Psoas muscle (tissue), 8 donors: Measurements from ENCODE around the gene AUTS2. TPM values are rescaled to one million over a fixed set of nuclear protein-coding genes. Genes with fewer than 3 reads are reported as not detected.

Experiments used
- ATAC-seq, 4 donors: fragments of 200-7000 bp; cut with Tn5 transposase; one replicate each; pipeline ENCODE4 v1.9.1; 2020; ENCODE audit warnings: moderate library complexity in 3 of 4, mild to moderate bottlenecking in 2 of 4
- DNase-seq, 2 donors: peaks; one replicate each; pipeline ENCODE4 v3.0.0-alpha.2; 2020
- H3K27ac ChIP-seq: fragments of 200-600 bp; one replicate; pipeline ENCODE4 v1.8.0; 2022
- H3K27me3 ChIP-seq, 3 donors: fragments of 200-600 bp in 1 of 3; one replicate each; pipeline versions ENCODE4 v1.6.1 to v1.8.0; 2013 to 2022; ENCODE audit warnings: low read length in 2 of 3, mild to moderate bottlenecking in 2 of 3, moderate library complexity in 1 of 3; ENCODE audit not compliant: insufficient read depth in 3 of 3
- H3K36me3 ChIP-seq, 2 donors: fragments of 200-600 bp in 1 of 2; one replicate each; pipeline versions ENCODE4 v1.6.1 to v1.8.0; 2013 to 2022; ENCODE audit warnings: low read depth in 1 of 2, mild to moderate bottlenecking in 1 of 2, moderate library complexity in 1 of 2; ENCODE audit not compliant: insufficient read depth in 1 of 2
- H3K4me1 ChIP-seq: fragments of 200-600 bp; one replicate; pipeline ENCODE4 v1.8.0; 2022
- H3K4me3 ChIP-seq: fragments of 200-600 bp; one replicate; pipeline ENCODE4 v1.8.0; 2022; ENCODE audit warnings: mild to moderate bottlenecking
- H3K9me3 ChIP-seq: fragments of 200-600 bp; one replicate; pipeline ENCODE4 v1.8.0; 2022
- WGBS, 3 donors: extraction: QIAGEN DNeasy Blood & Tissue Kit; methylation state at CpG; one replicate each; pipeline versions ENCODE4 v1.1.6 to v1.1.7; 2013; 5-methylcytosine and 5-hydroxymethylcytosine counted together
- intact Hi-C, 2 donors: fragments of 100-400 bp; cut with DNase I; formaldehyde crosslinking; loops; one replicate each; pipeline versions ENCODE4 v1.11.0 to v1.14.2; 2022
- polyA plus RNA-seq, 3 donors: library from polyadenylated mRNA; stranded (reverse); fragments of 200-250 nt; gene quantifications; one replicate each; pipeline ENCODE4 v1.2.3, GENCODE V29; 2013
- total RNA-seq, 4 donors: library from RNA; stranded (reverse); fragmentation: NEBNext Ultra II Directional in 2 of 4; extraction: Animal tissue kit (Norgen Biotek cat#: 25700) in 2 of 4; gene quantifications; one replicate each; pipeline versions ENCODE4 v1.2.1 to v1.2.4, GENCODE V29; 2021 to 2023
- TF ChIP-seq, protein P1 (sequence below): fragments of 200-600 bp; IDR thresholded peaks from one replicate; pipeline ENCODE4 v1.8.0; 2022; ENCODE audit warnings: antibody characterized with exemption
- donor health status: healthy with polysubstance abuse.
- donor health status: DM: no; HTN: no; CAD: no; lungs with moderate emphysema.
- donor health status: Bipolar disorder and iron deficiency.
- donor health status: healthy.
- donor health status: DM: yes; HTN: yes; CAD: no.
- donor health status: DM: no; HTN: no; CAD: no.
- donor health status: DM: no; HTN: no; CAD: no.
- donor health status: DM: yes; HTN: yes; CAD: no.

AUTS2 gene
- total and polyA plus RNA-seq, 7 donors: 5.0 to 33.5 (median 14.3) TPM

DNA sequence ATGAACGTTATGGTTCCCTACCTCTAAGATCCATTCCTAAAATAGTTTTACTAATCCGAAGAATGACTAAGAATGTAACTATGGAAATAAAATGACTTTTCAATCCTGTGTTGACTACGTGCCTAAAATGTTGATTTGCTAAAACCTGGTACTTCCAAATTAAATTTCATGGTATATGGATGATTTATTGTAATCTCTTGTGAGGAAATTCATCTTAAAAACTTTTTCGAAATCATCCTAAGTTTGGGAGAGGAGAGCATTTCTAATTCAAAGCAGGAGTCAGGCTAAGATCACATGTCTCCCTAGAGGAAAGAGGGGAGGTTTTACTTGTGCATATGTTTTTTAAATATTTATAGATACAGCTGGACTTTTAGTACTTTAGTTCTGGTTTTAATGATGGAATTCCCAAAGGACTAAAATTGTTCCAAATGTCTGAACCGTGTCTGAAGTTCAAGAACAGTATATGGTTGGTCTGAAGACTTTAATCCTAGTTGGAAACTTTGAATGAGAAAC is 483.9 kb downstream of the AUTS2 start:
- DNase-seq: no peak
- intact Hi-C loops: no loop called here
- ATAC-seq: no peak
- TF ChIP-seq, protein P1, sequence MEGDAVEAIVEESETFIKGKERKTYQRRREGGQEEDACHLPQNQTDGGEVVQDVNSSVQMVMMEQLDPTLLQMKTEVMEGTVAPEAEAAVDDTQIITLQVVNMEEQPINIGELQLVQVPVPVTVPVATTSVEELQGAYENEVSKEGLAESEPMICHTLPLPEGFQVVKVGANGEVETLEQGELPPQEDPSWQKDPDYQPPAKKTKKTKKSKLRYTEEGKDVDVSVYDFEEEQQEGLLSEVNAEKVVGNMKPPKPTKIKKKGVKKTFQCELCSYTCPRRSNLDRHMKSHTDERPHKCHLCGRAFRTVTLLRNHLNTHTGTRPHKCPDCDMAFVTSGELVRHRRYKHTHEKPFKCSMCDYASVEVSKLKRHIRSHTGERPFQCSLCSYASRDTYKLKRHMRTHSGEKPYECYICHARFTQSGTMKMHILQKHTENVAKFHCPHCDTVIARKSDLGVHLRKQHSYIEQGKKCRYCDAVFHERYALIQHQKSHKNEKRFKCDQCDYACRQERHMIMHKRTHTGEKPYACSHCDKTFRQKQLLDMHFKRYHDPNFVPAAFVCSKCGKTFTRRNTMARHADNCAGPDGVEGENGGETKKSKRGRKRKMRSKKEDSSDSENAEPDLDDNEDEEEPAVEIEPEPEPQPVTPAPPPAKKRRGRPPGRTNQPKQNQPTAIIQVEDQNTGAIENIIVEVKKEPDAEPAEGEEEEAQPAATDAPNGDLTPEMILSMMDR: no peak
- Histone ChIP-seq H3K27me3 (no peaks in the 10 kb centered on the region), H3K4me1 (no peaks in the 10 kb centered on the region), H3K27ac (no peak overlapping the region), H3K4me3 (no peak overlapping the region), H3K9me3 (peaks cover 20% of the 10 kb centered on the region), H3K36me3 (no peaks in the 10 kb centered on the region)
- 25 to 42% (median 25%) methylated on average over 5 of the region's 5 CpGs for WGBS, 3 donors

DNA sequence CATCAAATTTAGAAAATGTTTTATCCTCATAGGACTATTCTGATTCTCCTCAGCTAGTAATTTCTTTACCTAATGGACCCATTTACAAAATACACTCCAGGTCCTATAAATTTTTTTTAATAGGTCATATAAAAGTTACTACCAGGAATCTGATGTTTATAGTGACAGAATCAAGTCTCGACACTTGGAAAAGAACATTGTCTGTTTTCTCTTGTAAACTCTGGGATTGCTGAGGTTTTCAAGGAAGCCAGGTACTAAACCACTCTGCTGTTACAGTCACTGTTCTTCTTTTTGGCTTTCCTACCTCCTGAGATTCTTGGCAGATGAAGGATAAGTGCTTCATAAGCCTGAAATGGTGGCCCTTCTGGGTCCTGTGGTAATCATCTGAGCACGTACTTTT is 493.1 kb downstream of the AUTS2 start:
- no peaks in the 10 kb centered on the region for H3K27me3 ChIP-seq
- H3K27ac ChIP-seq: peak overlapping the region; percentile 71
- no peak for DNase-seq
- H3K9me3 ChIP-seq: peaks cover 11% of the 10 kb centered on the region
- ATAC-seq: peak in 1 of 4 donors; percentile 31
- H3K36me3 ChIP-seq: no peaks in the 10 kb centered on the region
- TF ChIP-seq, protein P1: no peak
- WGBS, 3 donors: 35 to 72% (median 42%) methylated on average over 2 of the region's 2 CpGs
- peaks cover 39% of the 10 kb centered on the region for H3K4me1 ChIP-seq
- intact Hi-C loops: loop anchor here in 1 of 2 donors (5.0 kb wide), 1 partner anchor 66 kb away; no protein-coding TSS in a partner anchor
- H3K4me3 ChIP-seq: peak overlapping the region; percentile 37

DNA sequence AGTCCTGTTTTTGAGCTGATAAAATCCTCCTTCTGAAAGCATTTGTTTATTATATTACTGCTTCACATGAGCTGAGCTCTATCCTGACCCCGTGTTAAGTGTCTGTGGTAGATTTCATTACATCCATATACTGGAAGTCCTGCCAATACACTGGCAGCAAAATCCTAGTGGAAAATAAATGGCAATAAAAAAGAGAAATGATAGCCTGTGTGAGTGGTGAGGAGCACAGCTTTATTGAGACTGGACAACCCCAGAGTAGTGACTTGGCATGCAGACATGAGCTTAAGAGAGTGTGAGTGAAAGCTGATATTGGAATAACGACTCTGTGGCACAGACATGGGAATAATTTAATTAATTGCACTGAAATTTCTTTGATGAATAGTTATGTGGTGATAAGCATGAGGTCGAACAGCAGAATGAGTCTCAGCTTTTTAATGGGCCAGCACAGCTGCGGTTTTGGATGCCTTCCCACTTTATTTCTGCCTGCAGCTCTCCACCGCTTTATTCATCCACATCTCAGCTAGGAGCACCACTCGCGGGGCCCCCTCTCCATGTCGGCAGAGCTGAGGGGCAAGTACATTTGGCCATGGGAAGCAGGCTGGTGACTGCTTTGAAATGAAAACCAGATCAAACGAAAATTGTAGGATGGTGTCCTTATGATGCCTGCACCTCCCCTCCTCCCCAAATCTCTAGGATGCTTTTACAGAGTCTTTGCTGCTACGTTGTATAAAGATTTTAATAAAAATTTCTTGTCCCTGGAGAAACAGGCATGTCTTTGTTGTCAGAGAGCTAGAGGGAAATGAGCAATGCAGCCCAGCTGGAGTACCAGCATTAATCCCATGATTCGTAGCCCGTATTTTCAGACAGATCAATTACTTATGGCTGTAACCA is 494.3 kb downstream of the AUTS2 start:
- Histone ChIP-seq H3K36me3 (no peaks in the 10 kb centered on the region), H3K27ac (peak overlapping the region; percentile 71), H3K27me3 (no peaks in the 10 kb centered on the region), H3K9me3 (peaks cover 7% of the 10 kb centered on the region), H3K4me3 (peak overlapping the region; percentile 37), H3K4me1 (peaks cover 39% of the 10 kb centered on the region)
- 14 to 21% (median 17%) methylated on average over 12 of the region's 12 CpGs for WGBS, 3 donors
- peak; percentile 15 to 63 for DNase-seq
- intact Hi-C loops: loop anchor here (1.0 to 5.0 kb wide), 3 partner anchors 20 to 65 kb away; no protein-coding TSS in a partner anchor
- ATAC-seq: peak; percentile 75 to 90 (median 85)
- TF ChIP-seq, protein P1: no peak

DNA sequence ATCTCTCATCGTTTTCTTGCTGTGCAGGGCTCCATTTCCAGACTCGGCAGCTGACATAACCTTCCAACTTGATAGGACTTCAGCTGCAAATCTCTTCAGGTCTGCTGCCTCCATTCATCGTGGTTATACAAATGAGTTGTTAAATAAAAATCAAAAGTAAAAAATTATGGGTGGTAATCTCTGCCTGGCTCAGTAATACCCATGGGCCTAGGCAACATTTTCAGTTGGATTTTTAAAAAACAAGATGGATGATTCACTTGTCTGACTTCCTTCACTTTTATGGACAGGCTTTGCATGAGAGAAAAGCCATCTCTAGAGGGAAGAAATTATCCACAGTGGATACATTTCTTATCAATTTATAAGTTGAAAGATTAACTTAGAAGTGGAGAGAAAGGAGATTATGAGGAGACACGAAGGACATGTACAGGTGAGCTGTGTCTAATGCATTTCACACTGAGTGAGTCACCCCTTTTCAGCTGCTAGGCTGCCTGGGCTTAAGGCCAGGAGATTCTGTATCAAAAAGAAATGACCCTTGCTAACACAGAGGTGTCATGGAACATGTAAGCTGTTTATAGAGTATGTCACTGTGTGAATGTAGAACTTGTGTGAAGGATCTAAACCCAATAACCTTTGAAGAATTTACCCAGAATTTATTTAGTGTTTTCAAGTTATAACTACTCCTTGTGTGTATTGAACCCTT is 495.1 kb downstream of the AUTS2 start:
- ATAC-seq: peak; percentile 87 to 91 (median 88)
- Histone ChIP-seq H3K4me1 (peaks cover 42% of the 10 kb centered on the region), H3K4me3 (peak overlapping the region; percentile 37), H3K36me3 (no peaks in the 10 kb centered on the region), H3K27ac (peak overlapping the region; percentile 71), H3K9me3 (peaks cover 2% of the 10 kb centered on the region), H3K27me3 (no peaks in the 10 kb centered on the region)
- TF ChIP-seq, protein P1: no peak
- DNase-seq: no peak
- intact Hi-C loops: loop anchor here (2.0 to 5.0 kb wide), 2 partner anchors 31 to 64 kb away; no protein-coding TSS in a partner anchor
- 16 to 24% (median 22%) methylated on average over 4 of the region's 4 CpGs for whole genome bisulfite sequencing, 3 donors
